ENCODE data around the gene CBFB. TPM values are rescaled to one million over a fixed set of nuclear protein-coding genes. Genes with fewer than 3 reads are reported as not detected.

Gene CBFB
- total RNA-seq, 2 experiments from 2014 or later, result 58.8 to 59.6 TPM

- Histone ChIP-seq H3K4me3 (ENCODE audit: low read length) (no peak overlapping the region), H3K27me3 (ENCODE audit: control insufficient read depth in 1 of 2, insufficient read depth in 2 of 2, low read length in 2 of 2) (no peaks in the 10 kb centered on the region), H3K27ac (ENCODE audit: low read depth in 1 of 2, low read length in 2 of 2) (no peak overlapping the region), H3K4me1 (ENCODE audit: insufficient read depth, low read length) (peaks cover 14% of the 10 kb centered on the region), H3K9me3 (ENCODE audit: control insufficient read depth in 1 of 2, insufficient read depth in 1 of 2, low read length in 2 of 2) (no peaks in the 10 kb centered on the region), H3K36me3 (ENCODE audit: insufficient read depth, low read length) (no peaks in the 10 kb centered on the region)
- ATAC-seq (ENCODE audit: poor library complexity), result no peak
- no peaks in the 10 kb centered on the region for H3K9me3 Mint-ChIP-seq
- intact Hi-C loops (cut with DNase I, micrococcal nuclease), result no loop called here
- H3K36me3 Mint-ChIP-seq (ENCODE audit: low read depth), result no peaks in the 10 kb centered on the region
- no peak for DNase-seq
- H3K27me3 Mint-ChIP-seq, result no peaks in the 10 kb centered on the region
- ChIA-PET CTCF (no interaction called here), POLR2A (no interaction called here)
- H3K4me3 Mint-ChIP-seq, result no peak overlapping the region
- H3K27ac Mint-ChIP-seq, result no peak overlapping the region
- TF ChIP-seq CTCF (IDR thresholded peaks at IDR 0.05), result no peak
- H3K4me1 Mint-ChIP-seq (ENCODE audit: low read depth), result peaks cover 9% of the 10 kb centered on the region
These were observed 32.5 kb upstream of the CBFB start for GRCh38 chr16:66996324-66996982.

GRCh38 chr16:66996983-66997358 is 32.0 kb upstream of the CBFB start:
- Mint-ChIP-seq H3K4me3 (no peak overlapping the region), H3K36me3 (ENCODE audit: low read depth) (no peaks in the 10 kb centered on the region), H3K27ac (no peak overlapping the region), H3K9me3 (no peaks in the 10 kb centered on the region), H3K4me1 (ENCODE audit: low read depth) (peaks cover 9% of the 10 kb centered on the region), H3K27me3 (no peaks in the 10 kb centered on the region)
- ChIA-PET POLR2A (no interaction called here), CTCF (no interaction called here)
- H3K4me3 ChIP-seq (ENCODE audit: low read length), result no peak overlapping the region
- no peak for TF ChIP-seq CTCF (IDR thresholded peaks at IDR 0.05)
- no peak overlapping the region for H3K27ac ChIP-seq (ENCODE audit: low read depth in 1 of 2, low read length in 2 of 2)
- H3K9me3 ChIP-seq (ENCODE audit: control insufficient read depth in 1 of 2, insufficient read depth in 1 of 2, low read length in 2 of 2), result no peaks in the 10 kb centered on the region
- no peak for ATAC-seq (ENCODE audit: poor library complexity)
- intact Hi-C loops (cut with DNase I, micrococcal nuclease), result no loop called here
- H3K4me1 ChIP-seq (ENCODE audit: insufficient read depth, low read length), result peaks cover 18% of the 10 kb centered on the region
- H3K27me3 ChIP-seq (ENCODE audit: control insufficient read depth in 1 of 2, insufficient read depth in 2 of 2, low read length in 2 of 2), result no peaks in the 10 kb centered on the region
- H3K36me3 ChIP-seq (ENCODE audit: insufficient read depth, low read length), result no peaks in the 10 kb centered on the region
- DNase-seq, result no peak

GRCh38 chr16:67000384-67001351 is 28.3 kb upstream of the CBFB start:
- Mint-ChIP-seq H3K4me3 (peak overlapping the region; percentile 92), H3K27me3 (no peaks in the 10 kb centered on the region), H3K27ac (peak overlapping the region; percentile 79), H3K36me3 (ENCODE audit: low read depth) (no peaks in the 10 kb centered on the region), H3K4me1 (ENCODE audit: low read depth) (peaks cover 9% of the 10 kb centered on the region), H3K9me3 (no peaks in the 10 kb centered on the region)
- ATAC-seq (ENCODE audit: poor library complexity) (peak; percentile 73), DNase-seq (peak; percentile 23 to 85 (median 50))
- Histone ChIP-seq H3K4me1 (ENCODE audit: insufficient read depth, low read length) (peaks cover 18% of the 10 kb centered on the region), H3K9me3 (ENCODE audit: control insufficient read depth in 1 of 2, insufficient read depth in 1 of 2, low read length in 2 of 2) (no peaks in the 10 kb centered on the region), H3K27me3 (ENCODE audit: control insufficient read depth in 1 of 2, insufficient read depth in 2 of 2, low read length in 2 of 2) (no peaks in the 10 kb centered on the region), H3K27ac (ENCODE audit: low read depth in 1 of 2, low read length in 2 of 2) (peak overlapping the region in 1 of 2 donors; percentile 37), H3K4me3 (ENCODE audit: low read length) (peak overlapping the region; percentile 56), H3K36me3 (ENCODE audit: insufficient read depth, low read length) (peaks cover 9% of the 10 kb centered on the region)
- TF ChIP-seq CTCF (IDR thresholded peaks at IDR 0.05), result no peak
- ChIA-PET POLR2A (interaction anchor here (0.6 to 1.5 kb wide), 5 partner anchors 14 to 184 kb away, joined by 3 to 5 read pairs (median 5); partner anchors contain the start of gene CBFB), CTCF (interaction anchor here (1.8 kb wide), 1 partner anchor 155 kb away, joined by 9 read pairs; no protein-coding TSS in a partner anchor)
- intact Hi-C loops (cut with DNase I, micrococcal nuclease), result no loop called here

Data from CD4-positive, alpha-beta T cell (primary cell).